Nephron progenitor cell (in vitro differentiated cells): ENCODE measurements around the gene PHTF2.

Source experiments
- DNase-seq: peaks from one replicate; pipeline ENCODE4 v3.0.0; 2021
- H3K27ac Mint-ChIP-seq: 2 replicates; pipeline ENCODE4 v1.8.0; 2021; ENCODE audit warnings: mild to moderate bottlenecking, moderate library complexity, mixed read lengths
- H3K27me3 Mint-ChIP-seq: 2 replicates; pipeline ENCODE4 v1.8.0; 2021; ENCODE audit warnings: mild to moderate bottlenecking, low read depth, mixed read lengths; ENCODE audit not compliant: poor library complexity
- H3K36me3 Mint-ChIP-seq: 2 replicates; pipeline ENCODE4 v1.8.0; 2021; ENCODE audit warnings: low read depth, mixed read lengths
- H3K4me1 Mint-ChIP-seq: 2 replicates; pipeline ENCODE4 v1.8.0; 2021; ENCODE audit warnings: mixed read lengths
- H3K4me3 Mint-ChIP-seq: 2 replicates; pipeline ENCODE4 v1.8.0; 2021; ENCODE audit warnings: mild to moderate bottlenecking, moderate library complexity, mixed read lengths
- H3K9me3 Mint-ChIP-seq: 2 replicates; pipeline ENCODE4 v1.8.0; 2021; ENCODE audit warnings: mild to moderate bottlenecking, moderate library complexity, mixed read lengths
- TF ChIP-seq, protein P1 (sequence below): fragments of 200-600 bp; sonication (generic); IDR thresholded peaks from 2 replicates; pipeline ENCODE4 v1.5.0; 2021; ENCODE audit warnings: antibody characterized with exemption

PHTF2 gene

GRCh38 chr7:77838929-77839491 is 40.4 kb downstream of the PHTF2 start:
- Mint-ChIP-seq H3K9me3 (peaks cover 4% of the 10 kb centered on the region), H3K36me3 (peaks cover 6% of the 10 kb centered on the region), H3K4me1 (peaks cover 8% of the 10 kb centered on the region), H3K27ac (no peak overlapping the region), H3K27me3 (no peaks in the 10 kb centered on the region), H3K4me3 (no peak overlapping the region)
- TF ChIP-seq, protein P1, sequence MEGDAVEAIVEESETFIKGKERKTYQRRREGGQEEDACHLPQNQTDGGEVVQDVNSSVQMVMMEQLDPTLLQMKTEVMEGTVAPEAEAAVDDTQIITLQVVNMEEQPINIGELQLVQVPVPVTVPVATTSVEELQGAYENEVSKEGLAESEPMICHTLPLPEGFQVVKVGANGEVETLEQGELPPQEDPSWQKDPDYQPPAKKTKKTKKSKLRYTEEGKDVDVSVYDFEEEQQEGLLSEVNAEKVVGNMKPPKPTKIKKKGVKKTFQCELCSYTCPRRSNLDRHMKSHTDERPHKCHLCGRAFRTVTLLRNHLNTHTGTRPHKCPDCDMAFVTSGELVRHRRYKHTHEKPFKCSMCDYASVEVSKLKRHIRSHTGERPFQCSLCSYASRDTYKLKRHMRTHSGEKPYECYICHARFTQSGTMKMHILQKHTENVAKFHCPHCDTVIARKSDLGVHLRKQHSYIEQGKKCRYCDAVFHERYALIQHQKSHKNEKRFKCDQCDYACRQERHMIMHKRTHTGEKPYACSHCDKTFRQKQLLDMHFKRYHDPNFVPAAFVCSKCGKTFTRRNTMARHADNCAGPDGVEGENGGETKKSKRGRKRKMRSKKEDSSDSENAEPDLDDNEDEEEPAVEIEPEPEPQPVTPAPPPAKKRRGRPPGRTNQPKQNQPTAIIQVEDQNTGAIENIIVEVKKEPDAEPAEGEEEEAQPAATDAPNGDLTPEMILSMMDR, result no peak
- DNase-seq, result no peak

DNA sequence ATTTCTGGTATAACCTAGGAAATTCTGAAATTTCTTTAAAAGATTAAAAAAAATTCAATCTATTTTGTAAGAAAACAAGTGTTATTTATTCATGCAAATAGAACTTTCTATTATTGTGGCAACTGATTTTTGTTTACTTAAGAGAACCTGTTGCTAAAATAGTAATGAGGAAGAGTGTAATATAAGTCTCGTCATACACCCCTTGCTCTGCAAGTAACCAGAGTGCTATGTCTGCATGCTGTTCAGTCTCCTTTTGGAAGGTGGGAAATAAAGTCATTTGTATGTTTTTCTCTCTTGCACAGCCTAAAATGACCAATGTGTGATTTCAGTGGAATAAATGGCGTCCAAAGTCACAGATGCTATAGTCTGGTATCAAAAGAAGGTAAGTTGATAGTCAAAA is 41.3 kb downstream of the PHTF2 start:
- TF ChIP-seq, protein P1, result no peak
- peaks cover 6% of the 10 kb centered on the region for H3K36me3 Mint-ChIP-seq
- no peak for DNase-seq

GRCh38 chr7:77843194-77843593 is 44.6 kb downstream of the PHTF2 start:
- TF ChIP-seq, protein P1, result no peak
- Mint-ChIP-seq H3K27me3 (no peaks in the 10 kb centered on the region), H3K4me1 (peaks cover 8% of the 10 kb centered on the region), H3K27ac (no peak overlapping the region), H3K36me3 (no peaks in the 10 kb centered on the region), H3K9me3 (no peaks in the 10 kb centered on the region), H3K4me3 (no peak overlapping the region)
- no peak for DNase-seq

More for the DNA sequence above, 41.3 kb downstream of the PHTF2 start:
- Mint-ChIP-seq H3K27ac (no peak overlapping the region), H3K9me3 (peaks cover 4% of the 10 kb centered on the region), H3K4me1 (peaks cover 8% of the 10 kb centered on the region), H3K4me3 (no peak overlapping the region), H3K27me3 (no peaks in the 10 kb centered on the region)

DNA sequence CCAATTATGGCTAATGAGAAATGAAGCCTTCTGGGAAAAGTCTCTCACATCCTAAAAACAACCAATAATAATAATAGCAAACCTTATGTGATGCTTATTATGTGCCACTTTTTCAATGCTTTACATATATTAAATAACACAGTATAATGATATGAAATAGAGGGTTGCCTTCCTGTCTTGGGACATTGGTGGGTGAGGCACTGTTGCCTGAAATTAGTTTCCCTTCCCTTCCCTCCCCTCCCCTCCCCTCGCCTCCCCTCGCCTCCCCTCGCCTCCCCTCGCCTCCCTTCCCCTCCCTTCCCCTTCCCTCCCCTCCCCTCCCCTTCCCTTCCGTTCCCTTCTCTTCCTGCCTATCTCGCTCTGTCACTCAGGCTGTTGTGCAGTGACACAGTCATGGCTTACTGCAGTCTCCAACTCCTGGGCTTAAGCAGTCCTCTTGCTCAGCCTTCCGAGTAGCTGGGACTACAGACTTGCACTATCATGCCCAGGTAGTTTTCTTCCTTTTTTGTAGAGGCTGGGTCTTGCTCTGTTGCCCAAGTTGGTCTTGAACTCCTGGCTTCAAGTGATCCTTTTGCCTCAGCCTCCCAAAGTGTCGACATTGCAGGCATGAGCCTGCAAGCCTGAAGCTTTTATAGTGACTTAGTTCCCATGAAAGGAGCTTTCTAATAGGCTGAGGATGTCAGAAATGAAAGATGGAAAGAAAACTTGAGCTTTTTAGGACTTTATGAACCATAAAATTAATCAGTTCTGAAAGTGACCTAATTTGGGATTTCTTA is 47.9 kb downstream of the PHTF2 start:
- H3K36me3 Mint-ChIP-seq, result peaks cover 12% of the 10 kb centered on the region
- H3K27me3 Mint-ChIP-seq, result no peaks in the 10 kb centered on the region
- peaks cover 8% of the 10 kb centered on the region for H3K4me1 Mint-ChIP-seq
- no peaks in the 10 kb centered on the region for H3K9me3 Mint-ChIP-seq
- TF ChIP-seq, protein P1, result no peak
- H3K27ac Mint-ChIP-seq, result no peak overlapping the region
- no peak overlapping the region for H3K4me3 Mint-ChIP-seq
- DNase-seq, result no peak

- Mint-ChIP-seq H3K36me3 (peaks cover 19% of the 10 kb centered on the region), H3K9me3 (no peaks in the 10 kb centered on the region), H3K27ac (no peak overlapping the region), H3K27me3 (peaks cover under 1% of the 10 kb centered on the region), H3K4me1 (no peaks in the 10 kb centered on the region), H3K4me3 (no peak overlapping the region)
- DNase-seq, result no peak
- TF ChIP-seq, protein P1, result no peak
Observed at GRCh38 chr7:77855371-77856083, 57.0 kb downstream of the PHTF2 start.
